Measurements from ENCODE around the gene SLC25A41.
A peak's percentile ranks its signal among the peaks of the same experiment; 100 is the strongest.
"Not testable (repeated sequence)": the region's sequence is repeated elsewhere in the genome, so short reads cannot be mapped to it uniquely, and the experiment has no call there.

Gene SLC25A41

DNA sequence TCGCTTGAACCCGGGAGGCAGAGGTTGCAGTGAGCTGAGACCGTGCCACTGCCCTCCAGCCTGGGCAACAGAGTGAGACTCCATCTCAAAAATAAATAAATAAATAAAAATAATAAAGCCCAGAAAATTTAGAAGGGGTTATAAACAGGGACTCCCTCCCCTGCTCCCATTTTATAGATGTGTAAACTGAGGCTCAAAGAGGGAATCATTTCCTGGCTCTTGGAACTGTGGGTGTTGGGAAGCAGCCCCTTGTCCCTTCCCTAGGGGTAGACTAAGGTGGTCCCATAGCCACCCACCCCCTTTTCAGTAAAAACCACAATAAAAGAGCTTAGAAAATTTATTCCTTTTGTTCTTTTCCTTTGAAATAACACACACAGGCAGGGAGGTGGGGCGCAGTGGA lies 6.2 kb upstream of the SLC25A41 start:
- no peaks in the 10 kb centered on the region for H3K27me3 ChIP-seq (ENCODE audit: control insufficient read depth, insufficient read depth, low read length)
- no peak overlapping the region for H3K9ac ChIP-seq (ENCODE audit: low read length)
- peaks cover 2% of the 10 kb centered on the region for H3K36me3 ChIP-seq (ENCODE audit: control insufficient read depth, insufficient read depth, low read length)
- H3K27ac ChIP-seq (ENCODE audit: low read depth, low read length), result no peak overlapping the region
- H3K4me1 ChIP-seq (ENCODE audit: control insufficient read depth, insufficient read depth, low read length), result no peaks in the 10 kb centered on the region
- no peak overlapping the region for H3K4me3 ChIP-seq (ENCODE audit: low read length)

DNA sequence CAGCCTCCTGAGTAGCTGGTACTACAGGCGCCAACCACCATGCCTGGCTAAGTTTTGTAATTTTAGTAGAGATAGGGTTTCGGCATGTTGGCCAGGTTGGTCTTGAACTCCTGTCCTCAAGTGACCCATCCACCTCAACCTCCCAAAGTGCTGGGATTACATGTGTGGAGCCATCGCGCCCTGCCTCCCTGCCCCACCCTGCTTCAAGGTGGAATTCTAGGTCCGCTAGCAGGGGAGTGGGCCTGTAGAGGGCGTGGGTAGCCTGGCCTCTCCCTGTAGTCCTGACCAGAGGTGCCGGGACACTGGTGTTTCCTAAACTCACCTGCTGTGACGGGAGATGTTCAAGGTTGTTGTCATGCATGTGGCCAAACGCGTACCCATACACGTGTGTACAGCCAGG lies 398 bp downstream of the SLC25A41 start:
- no peaks in the 10 kb centered on the region for H3K36me3 ChIP-seq (ENCODE audit: control insufficient read depth, insufficient read depth, low read length)
- no peak overlapping the region for H3K27ac ChIP-seq (ENCODE audit: low read depth, low read length)
- H3K9ac ChIP-seq (ENCODE audit: low read length), result no peak overlapping the region

DNA sequence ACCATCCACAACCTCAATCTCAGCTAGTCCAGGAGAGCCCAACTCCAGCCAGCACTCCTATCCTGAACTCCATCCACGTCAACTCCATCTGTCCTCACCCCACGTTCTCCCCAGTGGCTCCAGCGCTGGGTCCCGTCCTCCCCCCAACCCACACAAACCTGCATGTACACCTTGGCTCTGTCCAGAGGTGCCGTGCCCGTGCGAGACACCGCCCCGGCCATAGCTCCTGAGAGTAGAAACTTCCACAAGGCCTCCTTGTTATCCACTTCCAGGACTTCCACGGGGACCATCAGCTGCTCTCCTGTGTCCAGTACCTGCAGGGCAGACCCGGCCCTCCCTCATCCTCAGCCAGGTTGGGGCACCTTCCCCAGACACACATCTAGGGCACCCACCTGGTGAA lies 1.7 kb downstream of the SLC25A41 start:
- no peak overlapping the region for H3K9ac ChIP-seq (ENCODE audit: low read length)
- no peak overlapping the region for H3K27ac ChIP-seq (ENCODE audit: low read depth, low read length)
- H3K4me3 ChIP-seq (ENCODE audit: low read length), result no peak overlapping the region
- H3K4me1 ChIP-seq (ENCODE audit: control insufficient read depth, insufficient read depth, low read length), result no peaks in the 10 kb centered on the region
- no peaks in the 10 kb centered on the region for H3K27me3 ChIP-seq (ENCODE audit: control insufficient read depth, insufficient read depth, low read length)
- no peaks in the 10 kb centered on the region for H3K36me3 ChIP-seq (ENCODE audit: control insufficient read depth, insufficient read depth, low read length)

More for the DNA sequence above, 398 bp downstream of the SLC25A41 start:
- no peaks in the 10 kb centered on the region for H3K4me1 ChIP-seq (ENCODE audit: control insufficient read depth, insufficient read depth, low read length)
- no peak overlapping the region for H3K4me3 ChIP-seq (ENCODE audit: low read length)
- H3K27me3 ChIP-seq (ENCODE audit: control insufficient read depth, insufficient read depth, low read length), result no peaks in the 10 kb centered on the region

DNA sequence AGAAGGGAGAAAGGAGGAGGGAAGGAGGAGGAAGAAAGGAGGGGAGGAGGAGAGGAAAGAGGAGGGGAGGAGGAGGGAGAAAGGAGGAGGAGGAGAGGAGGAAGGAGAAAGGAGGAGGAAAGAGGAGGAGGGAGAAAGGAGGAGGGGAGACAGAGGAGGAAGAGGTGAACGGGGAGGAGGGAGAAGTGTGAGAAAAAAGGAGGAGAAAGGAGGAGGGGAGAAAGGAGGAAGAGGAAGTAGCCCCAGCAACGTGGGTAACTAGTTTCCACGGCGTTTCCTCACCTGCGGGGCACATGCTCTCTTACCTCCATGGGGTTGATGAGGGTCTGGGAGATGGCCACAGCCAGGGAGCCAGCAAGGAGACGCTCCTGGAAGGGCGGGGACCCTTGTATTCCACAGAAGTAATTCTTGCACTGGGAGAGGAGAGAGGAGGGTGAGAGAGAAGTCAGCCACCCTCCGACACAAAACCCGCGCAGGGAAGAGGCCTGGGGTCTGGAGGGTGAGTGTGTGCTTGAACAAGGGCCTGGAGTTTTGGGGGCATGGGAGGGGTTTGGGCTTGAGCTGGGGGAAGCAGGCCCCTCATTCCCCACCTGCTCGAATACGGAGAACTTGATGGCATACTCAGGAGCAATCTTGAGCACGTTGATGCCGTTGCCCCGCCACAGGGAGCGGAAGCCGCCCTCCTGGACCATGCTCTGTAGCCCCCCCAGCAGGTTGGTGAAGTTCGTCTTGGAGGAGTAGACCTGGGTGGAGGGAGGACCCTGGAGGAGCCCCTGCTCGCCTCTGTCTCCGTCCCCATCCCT lies 3.9 kb downstream of the SLC25A41 start:
- H3K27me3 ChIP-seq (ENCODE audit: control insufficient read depth, insufficient read depth, low read length), result no peaks in the 10 kb centered on the region
- no peak overlapping the region for H3K9ac ChIP-seq (ENCODE audit: low read length)
- H3K4me1 ChIP-seq (ENCODE audit: control insufficient read depth, insufficient read depth, low read length), result no peaks in the 10 kb centered on the region
- H3K4me3 ChIP-seq (ENCODE audit: low read length), result no peak overlapping the region
- no peak overlapping the region for H3K27ac ChIP-seq (ENCODE audit: low read depth, low read length)
- H3K36me3 ChIP-seq (ENCODE audit: control insufficient read depth, insufficient read depth, low read length), result no peaks in the 10 kb centered on the region

DNA sequence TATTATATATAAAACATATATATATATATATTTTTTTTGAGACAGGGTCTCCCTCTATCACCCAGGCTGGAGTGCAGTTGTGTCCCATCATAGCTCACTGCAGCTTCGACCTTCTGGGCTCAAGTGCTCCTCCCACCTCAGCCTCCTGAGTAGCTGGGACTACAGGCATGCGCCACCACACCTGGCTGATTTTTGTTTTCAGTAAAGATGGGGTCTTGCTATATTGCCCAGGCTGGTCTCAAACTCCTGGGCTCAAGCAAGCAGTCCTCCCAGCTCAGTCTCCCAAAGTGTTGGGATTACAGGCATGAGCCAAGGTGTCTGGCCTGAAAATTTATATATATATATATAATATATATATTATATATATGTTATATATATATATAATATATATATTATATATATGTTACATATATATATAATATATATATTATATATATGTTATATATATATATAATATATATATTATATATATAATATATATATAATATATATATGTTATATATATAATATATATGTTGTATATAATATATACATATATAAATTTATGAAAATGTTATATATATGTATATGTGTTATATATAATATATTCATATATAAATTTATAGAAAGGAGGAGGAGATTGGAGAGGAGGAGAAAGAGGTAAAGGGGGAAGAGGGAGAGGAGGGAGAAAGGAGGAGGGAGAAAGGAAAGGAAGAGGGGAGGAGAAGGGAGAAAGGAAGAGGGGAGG lies 4.7 kb downstream of the SLC25A41 start:
- not testable (repeated sequence) for H3K4me3 ChIP-seq (ENCODE audit: low read length); H3K4me1 ChIP-seq (ENCODE audit: control insufficient read depth, insufficient read depth, low read length); H3K27ac ChIP-seq (ENCODE audit: low read depth, low read length); H3K36me3 ChIP-seq (ENCODE audit: control insufficient read depth, insufficient read depth, low read length); H3K27me3 ChIP-seq (ENCODE audit: control insufficient read depth, insufficient read depth, low read length); H3K9ac ChIP-seq (ENCODE audit: low read length)

DNA sequence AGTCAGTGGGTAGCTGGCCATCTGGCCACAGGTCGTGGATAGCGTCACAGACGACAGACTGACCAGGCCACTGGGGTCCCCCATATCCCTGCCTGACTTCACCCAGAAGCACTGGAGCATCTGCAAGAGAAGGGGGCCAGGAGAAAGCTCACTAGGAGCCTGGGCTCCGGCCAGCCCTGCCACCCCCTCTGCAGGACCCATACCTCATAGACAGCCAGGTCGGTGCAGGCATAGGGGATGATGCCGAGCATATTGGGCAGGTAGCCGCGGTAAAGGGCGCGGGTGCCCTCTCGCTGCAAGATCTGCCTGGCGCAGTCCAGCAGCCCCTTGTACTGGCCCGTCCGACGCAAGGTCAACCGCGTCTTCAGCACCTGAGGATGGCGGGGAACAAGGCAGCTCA lies 6.4 kb downstream of the SLC25A41 start:
- Histone ChIP-seq H3K4me1 (ENCODE audit: control insufficient read depth, insufficient read depth, low read length) (peaks cover 7% of the 10 kb centered on the region), H3K27ac (ENCODE audit: low read depth, low read length) (no peak overlapping the region), H3K9ac (ENCODE audit: low read length) (no peak overlapping the region), H3K36me3 (ENCODE audit: control insufficient read depth, insufficient read depth, low read length) (no peaks in the 10 kb centered on the region), H3K4me3 (ENCODE audit: low read length) (no peak overlapping the region), H3K27me3 (ENCODE audit: control insufficient read depth, insufficient read depth, low read length) (no peaks in the 10 kb centered on the region)

DNA sequence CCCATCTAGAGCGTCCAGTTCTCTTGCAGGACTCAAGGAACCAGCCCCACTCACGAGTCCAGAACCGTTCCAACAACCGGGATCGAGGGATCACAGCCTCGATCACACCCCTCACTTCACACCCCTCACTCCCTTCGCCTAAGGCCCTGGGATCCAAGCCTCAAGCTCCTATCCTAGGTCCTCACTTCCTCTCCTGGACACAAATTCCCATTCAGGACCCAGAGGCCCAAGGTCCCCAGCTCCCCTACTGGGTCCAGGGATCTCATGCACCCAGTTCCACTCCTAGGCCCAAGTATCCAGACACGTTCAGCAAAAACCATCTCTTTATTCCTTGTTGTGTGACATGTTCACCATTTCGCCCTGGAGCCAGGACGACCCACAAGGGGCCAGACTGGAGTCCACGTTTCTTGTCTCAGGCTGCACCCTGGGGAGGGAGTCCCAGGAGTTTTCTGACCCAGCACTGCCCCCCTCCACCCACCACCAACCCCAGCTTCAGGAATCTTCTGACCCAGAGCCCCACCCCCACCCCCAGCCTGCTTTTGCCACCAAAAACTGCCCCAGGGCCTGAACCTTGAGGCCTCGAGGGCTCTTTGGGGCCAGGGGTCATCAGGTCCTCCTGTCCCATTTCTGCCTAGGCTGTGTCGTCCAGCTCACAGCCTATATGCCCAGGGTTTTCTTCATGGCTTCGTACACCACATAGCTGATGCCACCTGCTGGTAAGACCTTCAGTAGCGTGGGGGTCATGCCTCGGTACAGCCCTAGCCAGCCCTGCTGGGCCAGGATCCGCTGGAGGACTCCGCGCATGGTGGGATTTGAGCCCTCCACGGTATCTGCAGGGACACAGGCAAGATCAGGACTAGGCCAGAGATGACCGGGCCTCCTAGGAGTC lies 7.6 kb downstream of the SLC25A41 start:
- Histone ChIP-seq H3K4me3 (ENCODE audit: low read length) (peak overlapping the region; percentile 19), H3K27me3 (ENCODE audit: control insufficient read depth, insufficient read depth, low read length) (no peaks in the 10 kb centered on the region), H3K4me1 (ENCODE audit: control insufficient read depth, insufficient read depth, low read length) (peaks cover 7% of the 10 kb centered on the region), H3K9ac (ENCODE audit: low read length) (no peak overlapping the region), H3K27ac (ENCODE audit: low read depth, low read length) (peak overlapping the region; percentile 79), H3K36me3 (ENCODE audit: control insufficient read depth, insufficient read depth, low read length) (peaks cover 3% of the 10 kb centered on the region)

DNA sequence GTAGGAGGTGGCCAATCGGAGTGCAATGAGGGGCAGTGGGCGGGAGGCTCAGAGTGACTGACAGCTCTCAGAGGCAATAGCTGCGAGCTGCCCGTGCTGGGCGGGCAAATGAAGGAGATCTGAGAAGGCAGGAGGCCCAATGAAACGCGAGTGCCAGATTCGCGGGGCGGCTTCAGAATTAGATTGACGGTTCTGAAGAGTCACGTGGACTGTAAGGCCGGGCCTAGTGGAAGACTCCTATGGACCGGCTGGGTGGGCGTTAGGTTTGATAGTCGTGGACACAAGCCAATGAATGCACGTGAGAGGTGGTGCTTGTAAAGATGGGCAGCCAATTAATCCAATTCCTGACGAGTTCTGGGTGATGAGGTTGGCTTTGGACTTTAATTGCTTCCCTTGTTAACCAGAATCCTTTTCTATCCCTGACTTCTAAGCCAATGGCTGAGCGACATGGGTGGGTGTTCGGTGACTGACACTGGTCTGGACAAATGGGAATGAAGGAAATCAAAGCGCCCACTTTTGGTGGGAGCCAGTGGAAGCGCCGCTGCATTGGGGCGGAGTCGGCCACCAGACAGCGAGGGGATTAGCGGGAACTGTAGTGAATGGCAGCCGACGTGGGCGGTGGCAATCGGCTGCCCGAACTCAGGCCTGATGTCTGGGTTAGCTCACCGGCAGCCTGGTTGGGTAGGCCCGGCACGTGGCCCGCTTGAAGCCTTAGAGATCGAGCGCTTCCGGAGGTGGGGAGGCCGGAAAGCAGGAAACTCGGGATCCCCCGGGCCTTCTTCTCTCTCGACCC lies 8.4 kb downstream of the SLC25A41 start:
- peak overlapping the region; percentile 19 for H3K4me3 ChIP-seq (ENCODE audit: low read length)
- peaks cover 5% of the 10 kb centered on the region for H3K36me3 ChIP-seq (ENCODE audit: control insufficient read depth, insufficient read depth, low read length)
- peaks cover 7% of the 10 kb centered on the region for H3K4me1 ChIP-seq (ENCODE audit: control insufficient read depth, insufficient read depth, low read length)
- H3K27ac ChIP-seq (ENCODE audit: low read depth, low read length), result peak overlapping the region; percentile 79
- H3K9ac ChIP-seq (ENCODE audit: low read length), result no peak overlapping the region
- H3K27me3 ChIP-seq (ENCODE audit: control insufficient read depth, insufficient read depth, low read length), result no peaks in the 10 kb centered on the region

DNA sequence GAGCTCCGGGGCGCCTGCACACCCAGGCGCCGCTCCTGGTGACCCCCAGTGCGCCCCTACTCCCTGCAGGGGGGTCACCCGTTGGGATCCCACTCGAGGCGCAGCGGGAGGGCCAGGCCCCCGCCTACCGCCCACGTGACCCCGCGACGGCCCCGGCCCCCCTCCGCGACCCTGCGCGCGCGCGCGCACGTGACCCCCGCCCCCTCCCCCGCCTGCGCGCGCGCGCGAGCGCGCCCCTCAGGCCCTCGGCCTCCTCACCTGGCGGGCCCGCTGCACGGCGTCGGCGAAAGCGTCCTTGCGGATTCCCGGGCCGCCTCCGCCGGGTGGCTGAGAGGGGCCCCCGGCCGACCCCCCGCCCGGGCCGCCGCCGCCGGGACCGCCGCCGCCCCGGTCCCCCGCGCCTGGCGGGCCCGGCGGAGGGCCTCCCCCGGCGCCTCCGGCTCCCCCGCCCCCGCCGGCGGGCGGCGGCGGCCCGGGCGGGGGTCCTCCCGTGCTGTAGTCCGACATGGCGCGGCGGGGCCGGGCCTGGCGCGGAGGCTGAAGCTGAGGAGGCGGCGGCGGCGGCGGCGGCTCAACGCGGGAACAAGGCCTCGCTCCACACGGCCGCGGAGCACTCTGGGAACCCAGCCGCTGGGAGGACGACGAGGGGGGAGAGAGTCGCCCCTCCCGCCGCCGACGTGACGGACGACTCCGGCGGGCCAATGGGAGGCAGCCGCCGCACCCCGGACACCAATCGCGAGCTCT lies 9.2 kb downstream of the SLC25A41 start, which contains the start of gene KHSRP:
Gene KHSRP (minus strand): TSS at position 617 of the 744 bp plus-strand sequence. CDS start 110 bp downstream, at position 507.
- no peaks in the 10 kb centered on the region for H3K27me3 ChIP-seq (ENCODE audit: control insufficient read depth, insufficient read depth, low read length)

DNA sequence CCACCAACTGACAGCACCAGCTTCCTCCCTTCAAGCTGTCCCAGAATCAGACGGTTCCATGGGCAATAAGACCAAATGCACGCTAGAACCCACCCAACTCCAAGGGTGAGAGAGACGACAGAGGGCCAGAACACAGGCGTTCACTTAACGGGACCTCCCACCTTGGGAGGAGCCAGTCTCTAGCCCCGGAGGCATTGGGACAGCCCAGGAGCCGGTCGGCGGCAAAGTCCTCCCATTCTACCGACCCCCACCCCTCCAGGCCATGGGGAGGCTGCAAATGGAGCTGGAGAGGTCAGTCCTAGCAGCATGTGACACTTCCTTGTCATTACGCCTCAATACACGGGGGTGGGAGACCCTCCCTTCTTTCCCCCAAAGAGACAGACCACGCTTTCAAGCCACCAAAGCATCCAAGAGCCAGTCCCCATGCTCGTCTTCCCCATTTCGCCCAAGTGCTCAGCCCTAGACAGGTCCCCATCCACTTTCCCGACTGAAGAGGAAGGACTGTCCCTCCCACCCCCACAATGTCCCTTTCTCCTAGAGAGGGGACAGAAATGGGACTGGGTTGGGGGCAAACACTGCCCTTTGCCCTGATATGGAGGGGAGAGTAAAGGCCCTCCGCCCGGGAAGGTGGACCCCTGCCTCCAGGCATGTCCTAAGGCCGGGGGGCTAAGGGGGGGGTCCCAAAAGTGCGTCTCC lies 9.9 kb downstream of the SLC25A41 start:
- H3K27me3 ChIP-seq (ENCODE audit: control insufficient read depth, insufficient read depth, low read length), result no peaks in the 10 kb centered on the region
- peak overlapping the region; percentile 41 for H3K27ac ChIP-seq (ENCODE audit: low read depth, low read length)
- peaks cover 7% of the 10 kb centered on the region for H3K4me1 ChIP-seq (ENCODE audit: control insufficient read depth, insufficient read depth, low read length)
- peak overlapping the region; percentile 29 for H3K9ac ChIP-seq (ENCODE audit: low read length)
- peak overlapping the region; percentile 85 for H3K4me3 ChIP-seq (ENCODE audit: low read length)
- peaks cover 5% of the 10 kb centered on the region for H3K36me3 ChIP-seq (ENCODE audit: control insufficient read depth, insufficient read depth, low read length)

More for the DNA sequence above, 9.2 kb downstream of the SLC25A41 start, which contains the start of gene KHSRP:
- H3K36me3 ChIP-seq (ENCODE audit: control insufficient read depth, insufficient read depth, low read length), result peaks cover 5% of the 10 kb centered on the region
- peaks cover 7% of the 10 kb centered on the region for H3K4me1 ChIP-seq (ENCODE audit: control insufficient read depth, insufficient read depth, low read length)
- H3K4me3 ChIP-seq (ENCODE audit: low read length), result peak within 1 kb of the TSS; percentile 85
- peak within 1 kb of the TSS; percentile 79 for H3K27ac ChIP-seq (ENCODE audit: low read depth, low read length)
- peak within 1 kb of the TSS; percentile 29 for H3K9ac ChIP-seq (ENCODE audit: low read length)

Data from rectal smooth muscle tissue (tissue), 1 donor.